Stimulated activated CD4-positive, alpha-beta T cell treated with anti-CD3 and anti-CD28 coated beads, Interleukin-4, amount 100 ng/mL, for 1 hour (primary cell): ENCODE results near the gene LRCH2.
"Not testable (repeated sequence)": the region's sequence is repeated elsewhere in the genome, so short reads cannot be mapped to it uniquely, and the experiment has no call there.

Experiments used
- DNase-seq: peaks from one replicate; pipeline ENCODE4 v3.0.0-alpha.2; 2020

The LRCH2 gene, protein sequence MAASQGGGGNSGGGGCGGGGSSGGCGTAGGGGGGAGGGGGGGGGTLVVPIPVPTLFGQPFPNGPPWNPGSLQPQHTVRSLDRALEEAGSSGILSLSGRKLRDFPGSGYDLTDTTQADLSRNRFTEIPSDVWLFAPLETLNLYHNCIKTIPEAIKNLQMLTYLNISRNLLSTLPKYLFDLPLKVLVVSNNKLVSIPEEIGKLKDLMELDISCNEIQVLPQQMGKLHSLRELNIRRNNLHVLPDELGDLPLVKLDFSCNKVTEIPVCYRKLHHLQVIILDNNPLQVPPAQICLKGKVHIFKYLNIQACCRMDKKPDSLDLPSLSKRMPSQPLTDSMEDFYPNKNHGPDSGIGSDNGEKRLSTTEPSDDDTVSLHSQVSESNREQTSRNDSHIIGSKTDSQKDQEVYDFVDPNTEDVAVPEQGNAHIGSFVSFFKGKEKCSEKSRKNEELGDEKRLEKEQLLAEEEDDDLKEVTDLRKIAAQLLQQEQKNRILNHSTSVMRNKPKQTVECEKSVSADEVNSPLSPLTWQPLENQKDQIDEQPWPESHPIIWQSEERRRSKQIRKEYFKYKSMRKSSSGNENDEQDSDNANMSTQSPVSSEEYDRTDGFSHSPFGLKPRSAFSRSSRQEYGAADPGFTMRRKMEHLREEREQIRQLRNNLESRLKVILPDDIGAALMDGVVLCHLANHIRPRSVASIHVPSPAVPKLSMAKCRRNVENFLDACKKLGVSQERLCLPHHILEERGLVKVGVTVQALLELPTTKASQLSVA

DNA sequence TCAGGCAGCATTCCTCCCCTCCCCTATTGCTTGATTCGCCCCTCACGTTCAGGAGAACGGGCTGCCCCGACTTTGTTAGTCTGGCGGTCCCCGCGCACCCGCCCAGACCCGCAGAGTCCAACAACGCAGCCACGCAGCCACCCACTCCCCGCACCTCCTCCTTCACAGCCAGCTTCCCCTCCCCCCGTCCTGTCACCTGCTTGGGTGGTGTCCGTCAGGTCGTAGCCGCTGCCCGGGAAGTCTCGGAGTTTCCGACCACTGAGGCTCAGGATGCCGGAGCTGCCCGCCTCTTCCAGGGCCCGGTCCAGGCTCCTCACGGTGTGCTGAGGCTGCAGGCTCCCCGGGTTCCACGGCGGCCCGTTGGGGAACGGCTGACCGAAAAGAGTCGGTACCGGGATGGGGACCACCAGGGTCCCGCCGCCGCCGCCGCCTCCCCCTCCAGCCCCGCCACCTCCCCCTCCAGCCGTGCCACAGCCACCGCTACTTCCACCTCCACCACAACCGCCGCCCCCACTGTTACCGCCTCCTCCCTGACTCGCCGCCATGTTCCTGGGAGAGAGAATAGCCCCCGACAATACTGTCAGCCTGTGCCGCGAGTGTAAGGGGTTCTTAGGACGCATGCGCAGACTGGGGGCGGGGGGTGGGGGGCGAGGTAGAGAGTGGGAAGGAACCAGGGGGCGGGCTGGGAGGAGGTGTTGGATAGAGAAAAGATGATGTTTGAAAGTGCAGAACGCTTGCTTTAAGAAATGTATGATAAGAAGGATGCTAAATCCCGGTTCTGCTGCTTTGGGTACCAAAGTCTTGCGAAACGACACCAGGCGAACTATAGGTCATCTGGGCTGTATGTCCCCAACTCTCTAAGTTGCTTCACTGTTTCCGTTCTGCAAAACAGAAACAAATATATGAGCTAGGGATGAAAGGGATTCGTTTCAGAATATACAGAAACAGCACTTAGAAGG, at the start of gene LRCH2:
Gene LRCH2 (minus strand): TSS at position 600 of the 959 bp plus-strand sequence. CDS start 55 bp downstream, at position 545.
- DNase-seq = no peak

DNA sequence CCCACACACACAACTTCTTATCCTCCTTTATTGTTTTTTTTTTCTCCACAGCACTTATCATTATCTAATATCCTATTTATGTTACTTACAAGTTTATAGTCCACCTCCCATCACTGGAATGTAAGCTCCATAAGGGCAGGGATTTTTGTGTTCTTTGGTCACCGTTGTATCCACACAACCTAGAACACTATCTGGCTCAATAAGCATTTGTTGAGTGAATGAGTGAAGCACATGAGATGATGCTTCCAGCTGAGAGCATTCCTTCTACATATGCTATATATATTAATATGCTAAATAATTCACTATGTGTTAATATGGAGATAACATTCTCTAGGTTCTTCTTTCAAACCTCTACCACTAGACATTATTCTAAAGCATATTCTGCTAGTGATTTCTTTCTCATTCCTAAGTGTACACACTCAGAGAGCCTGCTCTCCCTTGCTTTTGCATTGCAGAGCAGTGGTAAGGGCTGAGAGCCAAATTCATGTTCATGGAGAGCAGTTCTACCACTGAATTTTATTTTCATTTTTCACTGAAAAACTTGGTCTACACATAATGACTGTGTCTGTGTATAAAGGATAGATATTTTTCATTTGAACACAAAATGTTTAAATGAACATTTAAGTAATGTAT, 35.3 kb upstream of the LRCH2 start:
- DNase-seq = no peak

DNA sequence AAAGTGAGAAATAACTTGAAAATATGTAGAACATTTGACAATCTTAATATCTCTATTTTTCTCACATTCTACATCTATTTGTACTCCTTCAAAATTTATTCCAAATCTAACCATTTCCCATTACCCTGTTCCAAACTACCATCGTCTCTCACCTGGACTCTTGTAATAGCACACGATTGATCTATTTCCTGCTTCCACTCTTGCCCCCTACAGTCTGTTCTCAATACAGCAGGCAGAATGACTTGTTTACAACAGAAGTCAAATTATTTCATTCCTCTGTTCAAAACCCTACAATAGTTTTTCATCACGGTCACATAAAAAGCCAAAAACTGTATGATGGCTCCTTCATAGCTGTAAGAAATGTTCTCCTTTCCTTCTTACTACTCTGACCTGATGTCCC, 34.5 kb upstream of the LRCH2 start:
- DNase-seq = no peak

DNA sequence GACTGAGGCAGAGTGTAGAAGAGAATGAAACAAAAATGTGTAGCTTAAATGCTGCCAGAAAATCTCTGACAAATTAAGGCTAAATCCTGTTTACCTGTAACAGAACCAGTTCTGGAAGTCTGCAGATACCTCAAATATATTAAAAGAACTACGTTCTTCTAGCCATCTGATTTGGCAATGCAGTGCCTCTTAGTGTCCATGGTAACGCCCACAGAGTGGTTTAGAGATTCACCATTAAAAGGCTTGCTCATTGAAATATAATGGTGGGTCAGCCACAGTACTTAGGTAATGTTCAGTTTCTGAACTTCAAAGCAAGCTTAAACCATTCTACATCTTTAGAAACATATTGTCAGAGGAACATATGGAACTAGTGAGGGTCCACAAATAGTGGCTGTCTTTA, 32.4 kb upstream of the LRCH2 start:
- no peak for DNase-seq

DNA sequence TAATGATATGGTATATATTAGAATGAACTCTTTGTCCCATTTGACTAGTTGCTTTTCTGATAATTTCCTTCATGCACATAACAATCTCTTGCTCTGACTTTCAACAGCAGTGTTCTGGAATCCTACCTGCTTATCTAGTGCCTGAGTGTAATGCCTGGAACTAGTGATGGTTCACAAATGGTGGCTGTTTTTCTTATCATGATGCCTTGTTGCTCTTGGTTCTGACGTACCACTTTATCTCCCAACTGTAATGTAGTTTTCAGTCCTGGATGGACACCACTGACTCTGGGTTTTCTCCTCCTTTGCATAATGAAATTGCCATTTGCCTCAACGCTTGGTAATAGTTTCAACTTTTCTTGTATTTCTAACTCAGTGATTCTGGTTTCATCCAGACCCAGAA, 30.1 kb upstream of the LRCH2 start:
- DNase-seq = no peak

DNA sequence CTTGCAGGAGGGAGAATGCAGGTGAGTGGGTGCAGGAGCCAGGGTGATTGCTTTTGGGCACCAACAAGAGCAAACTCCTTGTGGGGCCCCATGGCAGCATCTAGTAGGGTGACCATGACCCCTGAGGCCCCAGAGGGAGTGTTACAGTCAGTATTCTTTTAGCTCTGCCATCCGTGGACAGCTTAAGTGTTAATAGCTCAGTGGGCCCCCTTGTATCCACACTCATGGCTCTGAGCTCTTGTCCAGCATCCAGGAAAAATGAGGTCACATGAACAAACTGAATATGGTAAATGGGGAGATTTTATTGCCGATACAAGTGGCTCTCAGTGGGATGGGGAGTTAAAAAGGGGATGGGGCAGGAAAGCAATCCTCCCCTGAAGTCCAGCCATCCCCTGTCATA, 27.3 kb upstream of the LRCH2 start:
- DNase-seq = no peak

DNA sequence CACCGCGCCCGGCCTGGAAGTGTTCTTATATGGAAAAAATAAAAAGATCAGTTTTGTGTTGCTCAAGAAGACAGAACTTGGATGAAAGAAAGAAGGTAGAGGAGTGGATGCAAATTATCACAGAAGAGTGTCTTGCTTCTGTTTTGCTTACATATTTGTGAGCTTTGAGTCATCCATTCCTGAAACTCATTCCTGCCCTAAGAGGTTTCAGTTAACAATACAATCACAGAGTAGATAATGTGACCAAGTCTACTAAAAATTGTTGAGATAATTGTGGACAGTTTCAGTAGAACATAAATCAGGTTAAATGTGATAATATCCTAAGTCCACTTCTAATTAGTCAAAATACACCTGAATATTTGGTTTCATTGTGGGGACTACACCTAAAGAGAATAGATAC, 26.4 kb upstream of the LRCH2 start:
- no peak for DNase-seq

DNA sequence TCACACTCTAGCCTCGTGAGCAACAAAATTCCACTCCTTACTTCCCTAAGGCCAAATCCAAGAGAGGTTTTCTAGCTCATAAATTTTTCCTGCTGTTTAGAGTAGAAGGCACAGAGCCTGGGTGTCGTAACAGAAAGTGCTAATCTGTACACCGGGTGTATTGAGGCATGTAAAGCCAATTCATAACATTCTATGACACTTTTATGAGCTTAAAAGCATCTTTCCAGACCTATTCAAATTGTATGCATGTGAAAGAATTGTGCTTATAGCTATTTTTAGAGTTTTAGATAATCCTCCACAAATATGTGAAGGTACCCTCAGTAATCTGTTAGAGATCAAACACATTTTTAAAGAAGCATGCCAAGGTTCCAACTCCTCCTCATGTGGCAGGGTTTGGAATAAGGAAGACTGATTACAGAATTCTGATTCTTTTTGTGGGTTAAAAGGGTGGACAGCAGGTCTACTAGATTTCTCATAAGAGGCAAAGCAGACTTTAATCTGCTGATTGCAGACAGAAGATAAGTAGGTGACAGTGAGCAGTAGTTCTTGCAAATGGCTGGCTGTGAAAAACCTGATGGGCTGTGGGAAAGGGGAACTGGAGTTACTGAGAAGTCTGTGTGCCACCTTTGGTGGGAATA, 25.5 kb upstream of the LRCH2 start:
- DNase-seq = no peak

DNA sequence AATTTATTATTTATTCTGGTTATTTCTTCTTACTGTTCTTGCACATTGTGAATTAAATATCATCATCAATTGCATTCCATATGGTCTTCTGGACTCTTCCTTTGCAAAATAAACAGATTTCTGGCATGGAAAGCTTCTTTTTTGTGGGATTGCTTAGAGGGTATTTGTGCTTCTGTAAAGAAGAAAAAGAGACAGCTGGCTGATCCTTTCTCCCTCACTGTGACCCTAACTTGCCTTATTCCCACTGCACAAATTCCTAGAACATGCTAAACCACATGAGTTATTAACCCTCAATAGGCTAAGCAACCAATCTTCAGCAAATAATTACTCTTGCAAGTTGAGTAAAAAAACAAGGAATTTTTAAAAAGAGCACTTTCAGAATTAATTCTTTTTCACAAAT, 23.8 kb upstream of the LRCH2 start:
- DNase-seq = no peak

DNA sequence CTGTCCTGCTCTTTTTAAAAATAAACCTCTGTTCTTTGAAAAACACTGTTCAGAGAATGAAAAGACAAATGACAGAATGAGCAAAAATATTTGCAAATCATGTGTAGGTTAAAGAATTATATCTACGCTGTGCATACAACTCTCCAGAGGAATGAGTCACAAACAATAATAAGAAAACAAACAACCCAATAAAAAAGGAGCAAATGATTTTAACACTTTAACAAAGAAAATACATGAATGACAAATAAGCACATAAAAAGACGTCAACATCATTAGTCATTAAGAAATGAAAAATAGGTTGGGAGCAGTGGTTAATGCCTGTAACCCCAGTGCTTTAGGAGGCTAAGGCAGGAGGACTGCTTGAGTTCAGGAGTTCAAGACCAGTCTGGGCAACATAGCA, 21.1 kb upstream of the LRCH2 start:
- DNase-seq = no peak

DNA sequence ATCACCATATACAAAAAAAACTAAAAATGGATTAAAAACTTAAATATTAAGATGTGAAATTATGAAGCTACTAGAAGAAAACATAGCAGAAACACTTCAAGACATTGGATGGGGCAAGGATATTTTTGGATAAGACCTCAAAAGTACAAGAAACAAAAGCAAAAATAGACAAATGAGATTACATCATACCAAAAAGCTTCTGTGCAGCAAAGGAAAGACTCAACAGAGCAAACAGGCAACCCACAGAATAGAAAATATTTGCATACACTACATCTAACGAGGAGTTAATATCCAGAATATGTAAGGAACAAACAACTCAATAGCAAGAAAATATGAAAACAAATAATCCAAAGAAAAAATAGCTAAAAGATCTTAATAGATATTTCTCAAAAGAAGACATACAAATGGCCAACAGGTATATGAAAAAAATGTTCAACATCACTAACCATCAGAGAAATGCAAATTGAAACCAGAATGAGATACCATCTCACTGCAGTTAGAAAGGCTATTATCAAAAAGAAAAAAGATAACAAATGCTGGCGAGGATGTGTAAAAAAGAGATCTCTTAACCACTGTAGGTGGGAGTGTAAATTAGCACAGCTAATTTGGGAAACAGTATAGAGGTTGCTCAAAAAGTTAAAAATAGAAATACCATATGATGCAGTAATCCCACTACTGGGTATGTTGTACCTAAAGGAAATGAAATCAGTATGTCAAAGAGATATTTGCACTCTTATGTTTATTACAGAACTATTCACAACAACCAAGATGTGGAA, 17.8 kb upstream of the LRCH2 start:
- DNase-seq = no peak

DNA sequence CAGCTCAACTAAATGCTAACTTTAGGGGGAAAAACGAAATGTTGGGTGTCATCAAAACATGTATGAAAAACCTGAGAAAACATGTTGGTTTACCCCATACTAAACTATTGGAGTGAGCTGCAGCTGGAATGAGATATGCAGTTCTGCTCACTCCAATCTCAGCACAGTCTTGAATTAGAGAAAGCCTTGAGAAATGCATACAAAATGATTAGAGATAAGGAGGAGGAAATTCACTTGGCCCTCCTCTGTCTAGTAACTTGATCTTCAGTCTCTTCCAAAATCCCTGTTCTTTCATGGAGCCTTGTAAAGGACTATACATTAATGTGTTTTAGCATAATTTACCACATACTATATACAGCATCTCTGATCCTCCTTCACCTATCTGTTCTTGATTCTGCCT, 3.2 kb upstream of the LRCH2 start:
- no peak for DNase-seq

DNA sequence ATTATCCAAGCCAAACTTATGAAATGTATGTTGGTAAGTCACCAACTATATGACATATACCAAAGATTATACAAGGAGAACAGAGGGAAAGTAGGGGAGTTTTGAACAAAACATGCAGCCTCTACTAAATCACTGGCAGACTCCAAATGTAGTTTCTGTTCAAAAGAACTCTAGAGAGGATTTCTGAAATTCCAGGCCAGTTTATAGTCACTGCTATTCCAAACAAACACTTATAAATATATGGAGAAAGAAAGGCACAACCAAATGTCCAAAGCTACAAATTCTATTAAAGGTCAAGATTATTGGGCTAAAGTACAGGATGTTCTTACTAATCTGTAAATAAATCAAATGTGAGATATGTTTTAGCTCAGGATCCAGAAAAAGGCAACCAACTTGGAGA, 2.7 kb upstream of the LRCH2 start:
- DNase-seq = no peak

DNA sequence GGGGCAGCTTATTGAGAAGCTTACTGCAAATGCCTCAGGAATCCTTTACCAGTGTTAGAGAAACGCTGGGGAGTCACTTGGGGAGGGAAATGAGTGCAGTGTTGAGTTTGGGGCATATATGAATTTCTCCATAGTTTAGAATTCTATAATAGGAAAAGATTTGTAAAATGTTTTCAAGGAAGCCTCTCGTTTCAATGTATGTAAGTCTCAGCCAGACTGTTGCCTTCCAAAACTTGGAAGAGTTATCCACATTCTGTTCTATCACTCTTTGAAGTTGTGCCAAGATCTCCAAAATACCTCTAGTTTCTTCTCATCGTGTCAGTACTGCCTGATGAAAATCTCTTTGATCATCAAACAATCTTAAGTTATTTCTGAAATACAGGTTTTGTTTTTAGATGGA, 565 bp upstream of the LRCH2 start:
- no peak for DNase-seq

DNA sequence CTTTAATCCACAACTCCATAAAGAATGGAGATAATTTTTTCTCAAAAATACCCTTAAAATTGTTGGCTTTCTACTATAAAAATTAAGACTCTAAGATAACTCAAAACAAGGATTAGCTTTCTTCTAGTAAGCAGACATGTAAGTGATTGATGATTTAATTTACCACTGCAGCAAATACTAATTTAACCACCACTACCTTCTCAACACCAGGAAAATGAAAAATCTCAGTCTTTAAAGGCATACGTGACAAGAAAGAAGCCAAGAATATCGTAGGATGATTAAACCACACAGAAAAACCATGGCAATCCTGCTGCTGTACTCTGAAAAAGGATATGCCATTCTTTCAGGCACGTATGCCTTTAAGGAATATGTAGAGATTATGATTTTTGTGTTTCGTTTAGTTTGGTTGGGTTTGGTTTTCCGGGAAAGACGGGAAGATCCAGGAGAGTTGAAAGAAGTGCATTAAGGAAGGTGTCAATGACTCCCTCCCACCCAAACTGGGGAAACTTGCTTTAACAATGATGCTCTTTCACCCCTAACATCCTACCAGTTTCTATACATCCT, 881 bp downstream of the LRCH2 start:
- no peak for DNase-seq

DNA sequence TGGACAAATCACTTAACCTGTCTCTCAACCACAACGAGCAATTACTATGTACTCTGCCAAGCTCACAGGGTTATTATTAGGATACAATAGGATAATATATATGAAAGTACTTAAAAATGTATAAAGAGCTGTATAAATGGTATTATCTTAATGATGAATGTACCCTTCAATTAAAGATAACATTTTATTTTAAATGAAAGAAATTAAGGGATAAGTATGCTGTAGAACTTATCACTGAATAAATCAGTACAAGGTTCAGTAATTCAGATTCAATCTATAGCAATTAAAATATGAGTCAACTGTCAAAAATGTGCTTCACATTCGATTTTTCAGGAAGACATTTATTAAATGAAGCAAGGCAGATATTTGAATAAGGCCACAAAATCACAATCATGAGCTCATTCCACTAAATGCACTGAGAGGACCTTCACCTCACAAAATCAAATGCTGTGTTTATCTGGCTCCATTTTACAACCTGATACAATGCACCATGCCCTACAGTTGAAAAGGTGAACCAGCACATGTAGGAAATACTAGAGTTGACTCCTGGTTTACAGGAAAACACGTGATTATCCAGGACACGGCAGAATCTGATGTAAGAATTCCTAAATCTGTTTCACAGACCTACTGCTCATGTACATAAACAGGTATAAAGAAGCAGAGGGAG, 4.4 kb downstream of the LRCH2 start:
- no peak for DNase-seq

DNA sequence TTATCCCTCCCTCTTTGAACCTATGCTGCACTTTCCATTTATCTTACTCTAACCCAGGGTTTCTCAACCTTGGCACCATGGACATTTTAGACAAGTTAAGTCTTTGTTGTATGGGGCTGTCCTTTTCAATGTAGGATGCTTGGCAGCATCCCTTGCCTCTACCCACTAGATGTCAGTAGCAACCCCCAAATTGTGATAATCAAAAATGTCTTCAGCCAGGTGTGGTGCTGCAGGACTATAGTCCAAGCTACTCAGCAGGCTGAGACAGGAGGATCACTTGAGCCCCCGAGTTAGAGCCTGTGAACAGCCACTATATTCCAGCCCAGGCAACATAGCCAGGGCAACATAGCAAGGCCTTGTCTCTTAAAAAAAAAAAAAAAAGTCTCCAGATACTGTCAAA, 7.0 kb downstream of the LRCH2 start:
- DNase-seq = no peak

DNA sequence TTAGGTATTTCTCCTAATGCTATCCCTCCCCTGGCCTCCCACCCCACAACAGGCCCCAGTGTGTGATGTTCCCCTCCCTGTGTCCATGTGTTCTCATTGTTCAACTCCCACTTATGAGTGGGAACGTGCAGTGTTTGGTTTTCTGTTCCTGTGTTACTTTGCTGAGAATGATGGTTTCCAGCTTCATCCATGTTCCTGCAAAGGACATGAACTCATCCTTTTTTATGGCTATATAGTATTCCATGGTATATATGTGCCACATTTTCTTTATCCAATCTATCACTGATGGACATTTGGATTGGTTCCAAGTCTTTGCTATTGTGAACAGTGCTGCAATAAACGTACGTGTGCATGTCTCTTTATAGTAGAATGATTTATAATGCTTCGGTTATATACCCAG, 16.6 kb downstream of the LRCH2 start:
- not testable (repeated sequence) for DNase-seq

DNA sequence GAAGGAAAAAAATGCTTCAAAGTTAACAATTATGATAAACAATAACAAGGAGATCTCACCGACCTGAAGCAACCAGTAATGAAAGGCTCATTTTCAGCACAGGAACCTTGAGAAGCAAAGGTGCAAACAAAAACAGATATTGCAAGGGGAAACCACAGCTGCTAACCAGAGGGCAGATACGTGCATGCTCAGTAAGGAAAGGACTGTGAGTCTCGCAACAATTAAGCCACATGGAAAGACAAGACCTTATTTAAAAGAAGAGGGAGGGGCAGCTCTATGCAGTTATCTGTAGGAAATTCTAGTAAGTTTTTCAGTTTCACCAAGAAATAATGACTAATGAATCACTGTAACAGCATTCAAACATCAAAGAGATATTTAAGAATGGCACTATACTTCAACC, 19.3 kb downstream of the LRCH2 start:
- DNase-seq = no peak

DNA sequence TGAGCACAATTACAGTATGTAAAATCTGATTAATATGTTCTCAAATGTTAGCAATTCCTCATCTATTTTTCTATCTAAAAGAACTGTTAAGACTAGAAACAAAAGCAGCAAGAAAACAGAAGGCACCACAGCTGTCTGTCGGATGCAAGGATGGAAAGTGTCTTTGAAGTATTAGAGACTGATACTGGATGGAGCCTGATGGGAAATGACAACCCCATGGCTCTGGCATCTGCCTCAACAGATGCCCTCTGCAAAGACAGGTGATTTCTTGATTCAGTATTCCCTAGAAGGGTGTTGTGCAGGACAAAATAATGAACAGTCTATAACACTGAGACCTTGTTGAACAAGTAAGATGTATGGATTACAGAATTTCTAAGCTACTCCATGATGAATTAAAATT, 19.7 kb downstream of the LRCH2 start:
- no peak for DNase-seq

DNA sequence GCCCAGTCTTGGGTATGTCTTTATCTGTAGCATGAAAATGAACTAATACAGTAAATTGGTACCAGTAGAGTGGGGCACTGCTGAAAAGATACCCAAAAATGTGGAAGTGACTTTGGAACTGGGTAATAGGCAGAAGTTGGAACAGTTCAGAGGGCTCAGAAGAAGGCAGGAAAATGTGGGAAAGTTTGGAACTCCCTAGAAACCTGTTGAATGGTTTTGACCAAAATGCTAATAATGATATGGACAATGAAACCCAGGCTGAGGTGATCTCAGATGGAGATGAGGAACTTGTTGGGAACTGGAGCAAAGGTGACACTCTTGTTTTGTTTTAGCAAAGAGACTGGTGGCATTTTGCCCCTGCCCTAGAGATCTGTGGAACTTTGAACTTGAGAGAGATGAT, 24.3 kb downstream of the LRCH2 start:
- not testable (repeated sequence) for DNase-seq
